ENCODE data around the gene STARD13.

STARD13 gene

DNA sequence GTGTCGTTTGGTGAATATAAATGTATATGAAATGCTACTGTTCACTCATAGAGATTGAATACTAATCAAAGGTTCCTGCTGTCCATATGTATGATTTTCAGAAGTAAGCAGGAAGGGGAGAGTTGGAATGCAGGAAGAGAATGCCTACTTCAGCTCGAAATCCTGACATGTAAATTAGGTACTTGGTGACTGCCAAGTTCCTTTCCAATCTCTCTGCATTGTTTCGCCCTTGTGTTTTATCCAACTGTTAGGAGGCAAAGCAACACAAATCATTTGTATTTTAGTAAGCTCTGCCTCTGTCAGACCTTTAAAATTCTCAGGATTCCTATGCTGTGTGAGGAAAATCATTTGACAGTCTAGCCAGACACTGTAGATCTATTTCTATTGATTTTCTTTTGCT is 9.0 kb downstream of the STARD13 start:
- TF ChIP-seq SPI1 (IDR thresholded peaks at IDR 0.05; ENCODE audit: borderline replicate concordance, low read depth) (no peak), GABPA (IDR thresholded peaks at IDR 0.05; ENCODE audit: low read depth) (no peak), POLR2AphosphoS5 (IDR thresholded peaks at IDR 0.05; ENCODE audit: low read depth) (no peak)
- TF ChIP-seq, protein P1, sequence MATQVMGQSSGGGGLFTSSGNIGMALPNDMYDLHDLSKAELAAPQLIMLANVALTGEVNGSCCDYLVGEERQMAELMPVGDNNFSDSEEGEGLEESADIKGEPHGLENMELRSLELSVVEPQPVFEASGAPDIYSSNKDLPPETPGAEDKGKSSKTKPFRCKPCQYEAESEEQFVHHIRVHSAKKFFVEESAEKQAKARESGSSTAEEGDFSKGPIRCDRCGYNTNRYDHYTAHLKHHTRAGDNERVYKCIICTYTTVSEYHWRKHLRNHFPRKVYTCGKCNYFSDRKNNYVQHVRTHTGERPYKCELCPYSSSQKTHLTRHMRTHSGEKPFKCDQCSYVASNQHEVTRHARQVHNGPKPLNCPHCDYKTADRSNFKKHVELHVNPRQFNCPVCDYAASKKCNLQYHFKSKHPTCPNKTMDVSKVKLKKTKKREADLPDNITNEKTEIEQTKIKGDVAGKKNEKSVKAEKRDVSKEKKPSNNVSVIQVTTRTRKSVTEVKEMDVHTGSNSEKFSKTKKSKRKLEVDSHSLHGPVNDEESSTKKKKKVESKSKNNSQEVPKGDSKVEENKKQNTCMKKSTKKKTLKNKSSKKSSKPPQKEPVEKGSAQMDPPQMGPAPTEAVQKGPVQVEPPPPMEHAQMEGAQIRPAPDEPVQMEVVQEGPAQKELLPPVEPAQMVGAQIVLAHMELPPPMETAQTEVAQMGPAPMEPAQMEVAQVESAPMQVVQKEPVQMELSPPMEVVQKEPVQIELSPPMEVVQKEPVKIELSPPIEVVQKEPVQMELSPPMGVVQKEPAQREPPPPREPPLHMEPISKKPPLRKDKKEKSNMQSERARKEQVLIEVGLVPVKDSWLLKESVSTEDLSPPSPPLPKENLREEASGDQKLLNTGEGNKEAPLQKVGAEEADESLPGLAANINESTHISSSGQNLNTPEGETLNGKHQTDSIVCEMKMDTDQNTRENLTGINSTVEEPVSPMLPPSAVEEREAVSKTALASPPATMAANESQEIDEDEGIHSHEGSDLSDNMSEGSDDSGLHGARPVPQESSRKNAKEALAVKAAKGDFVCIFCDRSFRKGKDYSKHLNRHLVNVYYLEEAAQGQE (IDR thresholded peaks at IDR 0.05; ENCODE audit: insufficient replicate concordance, low read depth), result no peak
- TF ChIP-seq, protein P2, sequence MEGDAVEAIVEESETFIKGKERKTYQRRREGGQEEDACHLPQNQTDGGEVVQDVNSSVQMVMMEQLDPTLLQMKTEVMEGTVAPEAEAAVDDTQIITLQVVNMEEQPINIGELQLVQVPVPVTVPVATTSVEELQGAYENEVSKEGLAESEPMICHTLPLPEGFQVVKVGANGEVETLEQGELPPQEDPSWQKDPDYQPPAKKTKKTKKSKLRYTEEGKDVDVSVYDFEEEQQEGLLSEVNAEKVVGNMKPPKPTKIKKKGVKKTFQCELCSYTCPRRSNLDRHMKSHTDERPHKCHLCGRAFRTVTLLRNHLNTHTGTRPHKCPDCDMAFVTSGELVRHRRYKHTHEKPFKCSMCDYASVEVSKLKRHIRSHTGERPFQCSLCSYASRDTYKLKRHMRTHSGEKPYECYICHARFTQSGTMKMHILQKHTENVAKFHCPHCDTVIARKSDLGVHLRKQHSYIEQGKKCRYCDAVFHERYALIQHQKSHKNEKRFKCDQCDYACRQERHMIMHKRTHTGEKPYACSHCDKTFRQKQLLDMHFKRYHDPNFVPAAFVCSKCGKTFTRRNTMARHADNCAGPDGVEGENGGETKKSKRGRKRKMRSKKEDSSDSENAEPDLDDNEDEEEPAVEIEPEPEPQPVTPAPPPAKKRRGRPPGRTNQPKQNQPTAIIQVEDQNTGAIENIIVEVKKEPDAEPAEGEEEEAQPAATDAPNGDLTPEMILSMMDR (IDR thresholded peaks at IDR 0.05; ENCODE audit: insufficient read depth, low read length), result no peak
- H3K4me3 ChIP-seq (replicated peaks; ENCODE audit: insufficient read depth, low read length), result no peak overlapping the region
- no peak for DNase-seq (ENCODE audit: low read depth in 1 of 2, low spot score in 1 of 2)
- H3K27ac ChIP-seq (replicated peaks), result no peak overlapping the region
- no peaks in the 10 kb centered on the region for H3K27me3 ChIP-seq (ENCODE audit: insufficient read depth, poor library complexity, severe bottlenecking)

DNA sequence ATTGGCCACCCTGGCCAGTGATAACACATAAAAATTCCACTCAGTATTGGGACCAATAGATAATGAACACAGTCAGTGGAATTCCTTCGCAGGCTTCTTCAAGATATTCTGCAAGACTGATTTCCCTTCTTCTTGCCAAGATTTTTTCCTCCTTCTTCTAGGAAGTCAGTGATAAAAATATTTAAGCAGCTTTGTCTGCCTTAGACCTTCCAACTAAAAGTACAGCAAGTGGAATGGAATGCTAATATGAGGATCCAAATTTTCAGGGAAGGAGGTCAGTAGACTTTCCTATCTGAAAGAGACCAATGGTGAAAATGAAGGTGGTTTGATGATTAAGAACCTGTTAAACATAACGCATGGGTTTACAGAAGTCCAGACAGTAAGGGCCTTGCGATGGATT is 9.6 kb downstream of the STARD13 start:
- no peak for DNase-seq (ENCODE audit: low read depth in 1 of 2, low spot score in 1 of 2)
- TF ChIP-seq, protein P1 (IDR thresholded peaks at IDR 0.05; ENCODE audit: insufficient replicate concordance, low read depth), result no peak
- TF ChIP-seq POLR2AphosphoS5 (IDR thresholded peaks at IDR 0.05; ENCODE audit: low read depth) (no peak), GABPA (IDR thresholded peaks at IDR 0.05; ENCODE audit: low read depth) (no peak), SPI1 (IDR thresholded peaks at IDR 0.05; ENCODE audit: borderline replicate concordance, low read depth) (no peak)
- TF ChIP-seq, protein P2 (IDR thresholded peaks at IDR 0.05; ENCODE audit: insufficient read depth, low read length), result no peak
- H3K27ac ChIP-seq (replicated peaks), result no peak overlapping the region

DNA sequence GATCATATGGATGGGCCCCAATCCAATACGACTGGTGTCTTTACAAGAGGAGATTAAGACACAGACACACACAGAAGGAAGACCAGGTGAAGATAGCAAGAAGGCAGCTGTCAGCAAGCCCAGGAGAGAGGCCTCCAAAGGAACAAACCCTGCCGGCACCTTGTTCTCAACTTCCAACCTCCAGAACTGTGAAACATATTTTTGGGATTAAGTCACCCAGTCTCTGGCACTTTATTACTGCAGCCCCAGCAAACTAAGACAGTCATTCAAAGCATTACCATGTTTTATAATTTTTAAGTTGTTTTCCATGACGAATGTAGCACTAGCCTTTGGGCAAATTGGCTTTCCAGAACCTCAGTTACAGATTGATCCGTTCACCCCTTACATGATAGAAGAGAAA is 11.3 kb downstream of the STARD13 start:
- TF ChIP-seq GABPA (IDR thresholded peaks at IDR 0.05; ENCODE audit: low read depth), result no peak
- no peak for TF ChIP-seq POLR2AphosphoS5 (IDR thresholded peaks at IDR 0.05; ENCODE audit: low read depth)
- H3K27me3 ChIP-seq (ENCODE audit: insufficient read depth, poor library complexity, severe bottlenecking), result no peaks in the 10 kb centered on the region
- no peak overlapping the region for H3K4me3 ChIP-seq (replicated peaks; ENCODE audit: insufficient read depth, low read length)
- H3K27ac ChIP-seq (replicated peaks), result no peak overlapping the region
- no peak for DNase-seq (ENCODE audit: low read depth in 1 of 2, low spot score in 1 of 2)

More for the DNA sequence above, 9.6 kb downstream of the STARD13 start:
- Histone ChIP-seq H3K4me3 (replicated peaks; ENCODE audit: insufficient read depth, low read length) (no peak overlapping the region), H3K27me3 (ENCODE audit: insufficient read depth, poor library complexity, severe bottlenecking) (no peaks in the 10 kb centered on the region)

DNA sequence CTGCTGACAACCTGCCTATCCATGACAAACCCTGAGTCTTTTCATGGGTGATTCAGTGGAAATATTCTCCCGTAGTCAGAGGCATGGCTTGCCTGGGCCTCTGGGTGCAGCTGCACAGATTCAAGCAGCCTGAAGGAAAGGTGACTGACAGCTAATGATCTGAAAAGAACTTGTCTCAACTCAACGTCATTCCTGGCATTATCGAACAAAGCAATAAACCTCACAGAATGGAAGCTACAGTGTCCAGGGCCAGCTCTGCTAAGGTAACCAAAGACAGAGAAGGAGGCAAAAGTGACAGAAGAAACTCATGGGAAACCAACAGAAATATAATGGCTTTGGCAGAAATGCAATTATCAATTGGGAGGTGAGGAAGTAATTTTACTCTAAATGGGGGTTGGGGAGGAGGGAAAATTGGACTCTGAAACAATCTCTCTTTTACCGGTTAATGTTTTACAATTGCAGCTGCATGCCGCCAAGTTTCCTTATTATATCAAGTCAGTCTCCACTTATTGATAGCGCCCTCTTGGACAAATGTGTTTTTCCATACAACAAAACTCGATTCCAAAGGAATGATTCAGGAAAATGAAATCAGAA is 12.9 kb downstream of the STARD13 start:
- Histone ChIP-seq H3K4me3 (replicated peaks; ENCODE audit: insufficient read depth, low read length) (no peak overlapping the region), H3K27me3 (ENCODE audit: insufficient read depth, poor library complexity, severe bottlenecking) (no peaks in the 10 kb centered on the region), H3K27ac (replicated peaks) (no peak overlapping the region)
- TF ChIP-seq, protein P2 (IDR thresholded peaks at IDR 0.05; ENCODE audit: insufficient read depth, low read length), result no peak
- no peak for TF ChIP-seq SPI1 (IDR thresholded peaks at IDR 0.05; ENCODE audit: borderline replicate concordance, low read depth)
- TF ChIP-seq POLR2AphosphoS5 (IDR thresholded peaks at IDR 0.05; ENCODE audit: low read depth), result no peak
- DNase-seq (ENCODE audit: low read depth in 1 of 2, low spot score in 1 of 2), result no peak
